Effector memory CD4-positive, alpha-beta T cell (primary cell): ENCODE results near the gene GBGT1.
"Not testable (repeated sequence)": the region's sequence is repeated elsewhere in the genome, so short reads cannot be mapped to it uniquely, and the experiment has no call there.

Source experiments
- DNase-seq, 3 donors: peaks; one replicate each; pipeline ENCODE4 v3.0.0-alpha.2; 2020
- H3K27ac ChIP-seq: 2 replicates; pipeline ENCODE4 v1.7.0; 2013; ENCODE audit warnings: mild to moderate bottlenecking, low read length, moderate library complexity; ENCODE audit not compliant: insufficient read depth, poor library complexity, severe bottlenecking
- H3K27me3 ChIP-seq: replicated peaks from 2 replicates; pipeline ENCODE4 v1.7.0; 2013; ENCODE audit warnings: mild to moderate bottlenecking, low read length; ENCODE audit not compliant: insufficient read depth, control insufficient read depth, poor library complexity, severe bottlenecking
- H3K36me3 ChIP-seq: 2 replicates; pipeline ENCODE4 v1.7.0; 2013; ENCODE audit warnings: mild to moderate bottlenecking, low read length, moderate library complexity; ENCODE audit not compliant: control insufficient read depth, insufficient read depth
- H3K4me1 ChIP-seq: 2 replicates; pipeline ENCODE4 v1.7.0; 2013; ENCODE audit warnings: low read length, mild to moderate bottlenecking; ENCODE audit not compliant: control insufficient read depth, insufficient read depth, poor library complexity, severe bottlenecking
- H3K4me3 ChIP-seq: 2 replicates; pipeline ENCODE4 v1.7.0; 2013; ENCODE audit warnings: low read length, low read depth, mild to moderate bottlenecking; ENCODE audit not compliant: insufficient read depth, poor library complexity, severe bottlenecking
- H3K9me3 ChIP-seq: 2 replicates; pipeline ENCODE4 v1.7.0; 2013; ENCODE audit warnings: mild to moderate bottlenecking, low read length, moderate library complexity; ENCODE audit not compliant: control insufficient read depth
- total RNA-seq, 3 donors: gene quantifications; one replicate each; lab custom pipeline; 2026; lab: John Stamatoyannopoulos, UW

GBGT1 gene
- 0.69 to 2.3 (median 1.5) reads per million in 3 donors for total RNA-seq

- no peaks in the 10 kb centered on the region for H3K36me3 ChIP-seq
- DNase-seq, result peak in 1 of 3 donors; percentile 38
- no peaks in the 10 kb centered on the region for H3K9me3 ChIP-seq
- H3K27ac ChIP-seq, result peak within 1 kb of the TSS; percentile 60
- no peaks in the 10 kb centered on the region for H3K27me3 ChIP-seq
- peak within 1 kb of the TSS; percentile 78 for H3K4me3 ChIP-seq
- peaks cover 11% of the 10 kb centered on the region for H3K4me1 ChIP-seq
Measured at GRCh38 chr9:133163504-133164172, at the start of gene GBGT1. Gene GBGT1 (minus strand): TSS chr9:133163914. CDS start chr9:133162412, 1,502 bp downstream.

- no peak overlapping the region for H3K27ac ChIP-seq
- H3K9me3 ChIP-seq, result no peaks in the 10 kb centered on the region
- H3K36me3 ChIP-seq, result no peaks in the 10 kb centered on the region
- no peaks in the 10 kb centered on the region for H3K4me1 ChIP-seq
- peaks cover 4% of the 10 kb centered on the region for H3K27me3 ChIP-seq
- H3K4me3 ChIP-seq, result no peak overlapping the region
- no peak for DNase-seq
Measured at GRCh38 chr9:133210609-133211008, 46.9 kb upstream of the GBGT1 start.

- H3K36me3 ChIP-seq, result no peaks in the 10 kb centered on the region
- no peaks in the 10 kb centered on the region for H3K4me1 ChIP-seq
- no peak overlapping the region for H3K4me3 ChIP-seq
- H3K27ac ChIP-seq, result no peak overlapping the region
- DNase-seq, result no peak
- H3K27me3 ChIP-seq, result peaks cover 4% of the 10 kb centered on the region
- no peaks in the 10 kb centered on the region for H3K9me3 ChIP-seq
Measured at GRCh38 chr9:133210202-133210532, 46.5 kb upstream of the GBGT1 start.

DNA sequence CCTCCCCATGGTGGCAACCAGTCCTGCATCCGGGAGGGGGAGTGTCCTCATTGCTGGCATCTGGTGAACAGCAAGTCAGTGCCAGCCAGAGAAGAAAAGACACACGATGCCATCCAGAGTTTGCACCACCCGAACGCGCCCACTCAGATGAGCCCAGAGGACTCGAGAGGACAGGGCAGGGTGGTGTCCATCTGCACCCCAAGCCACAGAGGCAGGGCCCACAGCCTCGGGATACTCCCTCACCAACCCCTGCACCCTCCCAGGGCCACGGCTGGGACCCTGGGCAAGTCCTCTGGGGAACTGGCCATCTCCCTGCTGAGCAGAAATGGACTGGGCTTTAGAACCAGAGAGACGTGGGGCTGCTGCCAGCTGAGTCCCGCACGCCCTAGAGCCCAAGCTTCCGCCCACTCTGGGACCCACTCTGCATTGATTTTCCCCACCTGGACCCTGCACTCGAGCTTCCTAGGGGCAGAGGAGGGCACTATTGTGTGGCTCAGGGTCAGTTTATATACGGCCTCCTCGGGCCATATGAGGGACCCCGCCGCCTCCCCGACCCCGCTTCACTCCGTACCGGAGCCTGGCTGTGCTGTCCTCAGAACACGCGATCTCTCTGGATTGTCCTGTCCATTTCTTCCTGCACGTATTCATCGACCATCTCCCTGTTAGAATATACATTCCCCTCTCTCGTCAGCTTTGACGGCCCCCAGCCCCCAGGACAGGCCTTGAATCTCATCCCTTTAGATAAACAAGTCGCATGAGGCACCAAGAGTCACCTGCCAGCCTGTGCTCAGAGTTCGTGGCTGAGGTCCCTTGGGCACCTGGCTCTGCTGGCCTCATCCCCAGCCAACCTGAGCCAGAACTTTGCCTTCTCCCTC is 45.9 kb upstream of the GBGT1 start:
- not testable (repeated sequence) for DNase-seq, H3K27ac ChIP-seq, H3K36me3 ChIP-seq, H3K9me3 ChIP-seq, H3K4me1 ChIP-seq, H3K4me3 ChIP-seq, H3K27me3 ChIP-seq

DNA sequence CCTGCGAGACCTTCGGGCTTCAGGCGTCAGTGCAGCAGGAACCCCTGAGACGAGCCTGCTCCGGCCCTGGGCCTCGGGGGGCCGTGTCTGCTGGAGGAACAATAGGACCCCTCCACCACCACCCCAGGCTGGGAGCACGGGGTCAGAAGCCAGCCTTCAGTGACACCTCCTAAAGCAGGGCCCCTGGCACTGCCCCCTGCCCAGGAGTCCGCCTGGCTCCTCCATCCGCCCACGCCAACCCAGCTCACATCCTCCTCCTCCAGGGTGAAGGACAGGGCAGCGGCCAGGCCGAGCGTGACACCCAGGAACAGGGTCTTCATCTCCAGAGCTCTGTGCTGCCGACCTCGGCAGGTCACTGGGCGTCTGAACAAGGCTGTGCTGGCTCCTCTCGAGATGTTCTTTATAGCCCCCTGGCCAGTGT is 45.2 kb upstream of the GBGT1 start, which contains the start of gene OBP2B:
Gene OBP2B, minus strand, starts transcription at position 371 of the 421 bp plus-strand sequence. Its CDS starts 51 bp downstream, at position 320.
- H3K27ac ChIP-seq, DNase-seq, H3K4me1 ChIP-seq, H3K27me3 ChIP-seq, H3K9me3 ChIP-seq, H3K4me3 ChIP-seq, H3K36me3 ChIP-seq: not testable (repeated sequence)

DNA sequence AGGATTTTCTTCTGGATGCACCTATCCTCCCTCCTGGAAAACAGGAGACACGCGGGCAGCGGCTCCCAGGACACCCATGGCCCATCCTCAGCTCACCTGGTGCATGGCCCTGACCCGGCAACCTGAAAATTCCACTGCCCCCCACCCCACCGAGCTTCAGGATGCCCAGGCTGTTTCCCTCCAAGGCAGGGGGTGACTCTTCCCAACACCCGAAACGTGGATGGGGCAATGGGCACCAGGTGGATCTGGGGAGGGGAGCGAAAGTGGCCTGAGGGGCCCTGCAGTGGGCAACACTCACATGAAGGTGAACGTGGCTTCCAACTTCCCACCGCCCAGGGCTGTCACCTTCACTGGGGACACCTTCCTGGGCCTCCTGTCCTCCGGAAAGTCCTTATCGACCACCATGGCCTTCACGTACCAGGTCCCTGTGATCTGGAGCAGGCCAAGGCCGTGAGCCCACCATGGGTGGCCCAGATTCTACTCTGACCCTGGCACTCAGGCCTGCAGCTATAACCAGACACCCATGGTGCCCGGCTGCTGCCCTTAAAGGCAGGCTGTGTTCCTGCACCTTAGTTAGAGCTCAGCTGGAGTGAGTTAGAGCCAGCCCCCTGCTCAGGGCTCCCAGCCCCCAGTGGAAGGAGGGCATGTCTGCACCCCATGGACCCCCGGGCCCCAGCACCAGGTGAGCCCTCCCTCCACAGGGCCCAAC is 44.6 kb upstream of the GBGT1 start:
- not testable (repeated sequence) for H3K9me3 ChIP-seq, H3K36me3 ChIP-seq, H3K27me3 ChIP-seq, H3K4me1 ChIP-seq, H3K4me3 ChIP-seq, DNase-seq, H3K27ac ChIP-seq

GRCh38 chr9:133207540-133208170 is 43.9 kb upstream of the GBGT1 start:
- H3K4me1 ChIP-seq, result no peaks in the 10 kb centered on the region
- DNase-seq, result no peak
- no peaks in the 10 kb centered on the region for H3K36me3 ChIP-seq
- peaks cover 4% of the 10 kb centered on the region for H3K27me3 ChIP-seq
- no peak overlapping the region for H3K4me3 ChIP-seq
- H3K9me3 ChIP-seq, result no peaks in the 10 kb centered on the region
- no peak overlapping the region for H3K27ac ChIP-seq

GRCh38 chr9:133207021-133207531 is 43.4 kb upstream of the GBGT1 start:
- H3K27ac ChIP-seq, result no peak overlapping the region
- DNase-seq, result no peak
- no peaks in the 10 kb centered on the region for H3K36me3 ChIP-seq
- H3K27me3 ChIP-seq, result peaks cover 4% of the 10 kb centered on the region
- H3K4me3 ChIP-seq, result no peak overlapping the region
- H3K4me1 ChIP-seq, result no peaks in the 10 kb centered on the region
- H3K9me3 ChIP-seq, result no peaks in the 10 kb centered on the region

GRCh38 chr9:133205996-133206931 is 42.5 kb upstream of the GBGT1 start:
- no peak for DNase-seq
- Histone ChIP-seq H3K27ac (no peak overlapping the region), H3K4me1 (no peaks in the 10 kb centered on the region), H3K9me3 (no peaks in the 10 kb centered on the region), H3K4me3 (no peak overlapping the region), H3K27me3 (peaks cover 4% of the 10 kb centered on the region), H3K36me3 (no peaks in the 10 kb centered on the region)
